Globus pallidus (tissue), 1 donor: ENCODE results near the gene PDIA5.
"Not testable (repeated sequence)": the region's sequence is repeated elsewhere in the genome, so short reads cannot be mapped to it uniquely, and the experiment has no call there.

ENCODE experiments used
- DNase-seq: peaks from one replicate; pipeline ENCODE4 v3.0.0-alpha.2; 2015; ENCODE audit warnings: low spot score

PDIA5 gene

DNA sequence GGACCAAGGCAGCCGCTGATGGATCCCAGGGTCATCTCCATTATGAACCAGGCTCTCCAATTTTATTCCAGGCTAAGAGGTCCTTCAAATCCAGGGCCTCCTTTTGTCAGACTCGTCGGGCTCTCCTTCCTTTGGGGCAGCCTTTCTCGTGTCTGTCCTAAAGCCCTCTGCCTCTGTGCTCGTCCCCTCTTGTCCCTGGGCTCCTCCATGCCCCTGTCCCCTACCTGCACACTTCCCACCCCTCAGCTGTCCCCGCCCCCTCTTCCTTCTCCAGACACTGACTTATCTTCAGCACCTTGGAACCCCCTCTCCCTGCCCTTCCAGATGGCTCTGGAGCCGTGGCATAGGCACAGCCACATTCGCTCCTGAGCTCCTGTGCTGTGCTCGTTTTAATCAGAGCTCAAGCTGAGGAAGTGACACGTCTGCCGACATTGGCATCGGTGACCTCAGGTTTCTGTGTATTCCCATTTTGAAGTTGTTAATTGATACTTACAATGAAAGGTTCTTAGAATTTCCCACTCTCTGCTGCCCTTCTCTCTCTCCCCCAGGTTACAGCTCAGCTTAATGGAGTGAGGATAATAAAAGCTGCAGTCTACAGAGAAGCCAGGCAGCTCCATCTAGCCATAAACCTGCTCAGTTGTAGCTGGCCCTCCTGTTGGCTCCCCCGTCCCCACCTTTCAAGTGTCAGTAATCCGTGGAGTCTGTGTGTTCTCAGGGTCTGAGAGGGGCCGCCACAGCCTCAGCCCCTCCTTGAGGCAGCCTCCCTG lies 83.8 kb downstream of the PDIA5 start:
- DNase-seq = no peak

DNA sequence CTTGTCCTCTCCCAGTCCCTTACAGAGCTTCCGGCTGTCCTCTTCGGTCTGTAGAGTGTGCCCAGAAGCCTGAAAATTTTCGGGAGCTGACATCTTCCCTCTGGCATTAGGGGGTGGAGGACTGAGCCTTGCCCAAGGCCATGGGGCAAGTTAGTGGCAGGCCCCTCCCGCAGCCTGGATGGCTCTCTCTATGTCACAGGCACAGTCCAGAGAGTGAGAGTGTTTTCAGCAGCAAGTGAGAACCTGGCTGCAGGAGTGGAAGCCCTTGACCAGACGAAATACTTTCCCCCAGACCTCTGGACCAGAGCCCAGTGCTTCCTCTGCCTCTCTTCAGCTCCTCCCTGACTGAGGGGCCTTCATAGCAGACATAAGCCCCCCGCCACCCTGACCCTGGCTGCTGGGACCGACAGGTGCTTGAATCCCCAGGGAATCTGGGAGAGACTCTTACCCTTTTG lies 84.5 kb downstream of the PDIA5 start:
- no peak for DNase-seq

DNA sequence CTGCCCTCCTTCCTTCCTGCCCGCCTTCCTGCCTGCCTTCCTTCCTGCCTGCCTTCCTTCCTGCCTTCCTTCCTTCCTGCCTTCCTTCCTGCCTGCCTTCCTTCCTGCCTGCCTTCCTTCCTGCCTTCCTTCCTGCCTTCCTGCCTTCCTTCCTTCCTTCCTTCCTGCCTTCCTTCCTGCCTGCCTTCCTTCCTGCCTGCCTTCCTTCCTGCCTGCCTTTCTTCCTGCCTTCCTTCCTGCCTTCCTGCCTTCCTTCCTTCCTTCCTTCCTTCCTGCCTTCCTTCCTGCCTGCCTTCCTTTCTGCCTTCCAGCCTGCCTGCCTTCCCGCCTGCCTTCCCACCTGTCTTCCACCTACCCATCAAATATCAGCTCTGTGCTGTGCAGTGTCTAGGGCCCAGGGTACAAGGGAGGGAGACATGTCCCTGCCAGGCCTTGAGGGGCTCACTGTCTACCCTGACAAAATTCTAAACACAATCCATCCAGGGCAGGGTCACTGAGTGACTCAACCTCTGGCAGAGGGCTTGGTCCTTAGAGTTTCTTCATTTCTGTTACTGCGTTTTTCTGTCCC lies 85.1 kb downstream of the PDIA5 start:
- not testable (repeated sequence) for DNase-seq

- DNase-seq = peak; percentile 50
Measured at GRCh38 chr3:123152687-123153086, 85.9 kb downstream of the PDIA5 start.

GRCh38 chr3:123153125-123154019 lies 86.5 kb downstream of the PDIA5 start:
- no peak for DNase-seq

DNA sequence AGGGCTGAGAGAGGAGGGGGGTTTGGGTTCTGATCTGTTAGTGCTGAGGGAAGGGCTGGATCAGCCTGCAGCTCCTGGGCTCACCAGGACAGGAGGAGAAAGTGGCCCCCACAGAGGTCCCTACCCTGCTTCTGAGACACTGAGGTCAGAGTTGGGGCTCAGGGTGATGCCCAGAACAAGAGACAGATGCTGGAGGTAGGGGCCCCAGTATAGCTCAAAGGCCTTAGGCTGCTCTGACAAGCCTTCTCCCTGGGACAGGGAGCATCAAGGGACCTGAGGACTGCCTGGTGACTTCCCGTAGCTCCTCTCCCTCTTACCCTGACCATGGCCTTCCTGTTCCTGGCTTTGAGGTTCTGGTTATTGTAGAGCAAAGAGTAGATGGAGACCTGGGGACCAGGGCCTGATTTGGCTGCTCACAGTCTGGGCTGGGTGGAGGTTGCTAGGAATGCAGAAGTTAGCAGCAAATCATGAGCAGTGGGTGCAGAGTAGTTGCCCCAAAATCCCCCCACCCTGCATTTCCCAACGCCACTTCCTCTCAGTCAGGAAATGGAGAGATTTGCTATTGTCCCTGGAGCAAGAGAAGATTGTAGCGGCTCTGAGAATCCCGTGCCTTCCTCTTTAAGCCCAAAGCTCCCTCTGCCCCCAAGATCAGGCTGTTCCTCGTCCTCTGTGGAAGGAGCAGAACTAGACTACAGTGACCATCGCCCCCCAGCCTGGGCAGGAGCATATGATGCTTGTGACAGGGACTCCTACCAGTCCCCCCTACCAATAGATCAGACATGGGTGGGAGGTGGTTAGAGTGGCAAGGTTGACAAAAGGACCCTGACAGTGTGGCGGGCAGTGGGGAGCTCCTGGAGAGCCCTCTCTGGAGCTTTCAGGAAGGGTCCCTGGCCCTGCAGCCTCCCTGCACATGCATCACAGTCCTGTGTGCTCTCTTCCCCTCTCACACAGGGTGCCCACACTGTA lies 87.5 kb downstream of the PDIA5 start:
- DNase-seq = peak; percentile 19

- DNase-seq = no peak
Measured at GRCh38 chr3:123155471-123156011, 88.7 kb downstream of the PDIA5 start.

DNA sequence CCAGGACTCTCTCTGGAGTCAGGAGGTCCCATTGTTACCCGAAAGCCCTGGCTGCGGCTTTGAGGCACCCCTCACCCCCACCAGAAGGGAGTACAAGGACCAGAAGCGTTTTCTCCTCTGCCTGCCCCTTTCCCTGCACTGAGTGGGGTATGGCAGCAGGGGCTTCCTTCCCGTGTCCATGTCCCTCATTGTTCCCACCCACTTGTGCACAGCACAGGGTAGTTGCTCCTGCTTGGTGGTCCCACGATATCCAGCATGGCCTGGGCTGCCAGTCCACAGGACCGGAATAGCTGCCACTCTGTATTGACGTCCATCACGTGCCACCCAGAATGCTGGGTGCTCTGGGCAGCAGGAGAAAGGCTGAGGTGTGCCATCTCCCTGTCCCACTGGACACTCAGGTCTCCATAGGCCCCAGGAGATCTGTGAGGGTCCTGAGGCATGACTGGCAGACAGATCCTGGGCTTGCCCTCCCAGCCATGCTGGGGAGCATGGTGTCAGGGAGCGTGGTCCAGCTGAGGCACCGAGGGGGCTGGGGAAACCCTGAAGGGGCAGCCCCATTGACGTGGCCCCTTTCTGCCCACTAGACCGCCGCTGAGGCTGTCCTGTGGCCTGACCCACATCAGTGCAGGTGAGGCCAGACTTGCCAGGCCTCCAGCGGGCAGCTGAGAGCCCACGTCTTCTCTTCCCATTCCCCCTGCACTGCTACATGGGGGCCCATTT lies 89.6 kb downstream of the PDIA5 start:
- DNase-seq = no peak

DNA sequence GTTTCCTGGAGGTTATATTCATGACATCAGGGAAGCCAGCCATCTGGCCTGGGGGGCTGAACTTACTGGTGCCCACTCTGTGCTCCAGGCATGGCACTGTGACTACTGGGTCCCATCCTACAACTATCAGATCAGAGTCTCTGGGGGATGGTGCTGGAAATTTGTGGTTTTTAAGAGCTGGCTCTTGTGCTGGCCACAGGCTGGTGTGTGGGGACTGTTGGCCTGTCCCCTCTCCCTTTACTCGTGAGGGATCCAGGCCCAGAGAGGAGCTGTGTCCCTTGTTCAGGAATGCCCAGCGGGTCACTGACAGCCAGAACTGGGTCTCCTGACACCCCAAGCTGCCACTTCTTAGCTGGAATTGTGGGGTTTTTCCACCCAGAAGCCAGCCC lies 90.4 kb downstream of the PDIA5 start:
- DNase-seq = no peak

GRCh38 chr3:123157598-123158287 lies 90.9 kb downstream of the PDIA5 start:
- no peak for DNase-seq

GRCh38 chr3:123158330-123158729 lies 91.5 kb downstream of the PDIA5 start:
- DNase-seq = no peak

GRCh38 chr3:123158899-123159390 lies 92.1 kb downstream of the PDIA5 start:
- no peak for DNase-seq

DNA sequence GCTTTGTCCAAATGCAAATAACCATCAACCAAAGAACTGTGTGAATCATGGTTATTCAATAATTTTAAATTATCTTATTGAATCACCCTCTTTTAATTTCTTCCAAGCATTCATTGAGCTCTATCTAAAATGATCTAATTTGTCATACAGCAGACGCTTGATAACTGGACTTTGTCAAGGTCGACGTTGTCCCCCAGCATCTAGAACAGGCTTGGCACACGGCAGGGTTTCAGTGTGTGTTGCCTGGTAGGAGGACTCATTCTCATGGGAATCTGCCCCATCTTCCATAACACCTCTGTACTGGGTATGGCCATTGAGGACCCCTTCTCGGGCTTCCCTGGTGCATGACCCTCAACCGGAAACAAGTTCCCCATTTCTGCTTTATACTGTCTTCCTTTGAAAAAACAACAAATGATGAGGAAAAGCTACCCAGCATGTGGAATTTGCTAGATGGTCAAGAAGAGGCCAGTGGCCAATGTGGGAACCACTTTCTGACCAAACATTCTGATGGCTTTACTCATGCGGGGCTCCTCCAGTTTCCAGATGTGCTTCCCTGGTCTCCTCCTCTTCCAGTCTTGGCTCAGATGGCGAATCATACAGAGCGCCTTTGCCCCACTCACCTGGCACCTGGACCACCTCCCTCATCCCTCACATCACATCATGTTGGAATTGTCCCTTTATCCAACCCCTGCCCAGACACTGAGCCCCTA lies 93.3 kb downstream of the PDIA5 start:
- DNase-seq = no peak

DNA sequence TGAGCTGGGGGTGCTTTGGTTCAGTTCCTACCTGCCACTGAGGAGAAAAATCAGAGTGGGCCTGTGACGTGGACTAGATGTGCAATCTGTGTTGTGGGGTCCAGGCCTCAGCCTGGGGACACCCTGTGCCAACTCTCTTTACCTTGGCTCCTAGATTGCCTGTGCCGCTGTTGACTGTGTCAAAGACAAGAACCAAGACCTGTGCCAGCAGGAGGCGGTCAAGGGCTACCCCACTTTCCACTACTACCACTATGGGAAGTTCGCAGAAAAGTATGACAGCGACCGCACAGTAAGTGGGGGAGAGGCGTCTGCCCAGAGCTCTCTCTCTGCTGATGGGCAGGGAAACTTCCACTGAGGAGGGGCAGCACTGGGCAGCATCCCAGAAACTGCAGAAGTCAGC lies 94.3 kb downstream of the PDIA5 start:
- DNase-seq = no peak

DNA sequence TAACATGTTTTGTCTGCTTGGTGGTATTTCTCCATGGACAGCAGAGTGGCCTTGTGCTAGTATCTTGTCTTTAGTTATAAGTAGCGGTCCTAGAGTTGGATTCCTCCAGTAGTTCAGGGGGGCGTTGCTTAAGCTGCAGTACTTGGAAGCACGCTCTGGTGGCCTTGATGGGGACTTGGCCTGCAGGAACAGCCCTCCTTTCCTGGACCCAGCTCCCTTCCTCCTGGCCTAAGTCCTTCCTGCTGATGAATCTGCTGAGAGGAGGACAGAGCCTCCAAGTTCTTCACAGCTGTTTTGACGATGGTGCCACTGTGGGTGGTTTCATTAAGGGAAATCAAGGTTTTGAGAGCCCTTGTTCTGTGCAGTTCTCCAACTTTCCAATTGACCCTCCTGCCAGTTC lies 96.3 kb downstream of the PDIA5 start:
- DNase-seq = no peak

- no peak for DNase-seq
Measured at GRCh38 chr3:123165163-123165562, 98.3 kb downstream of the PDIA5 start.

DNA sequence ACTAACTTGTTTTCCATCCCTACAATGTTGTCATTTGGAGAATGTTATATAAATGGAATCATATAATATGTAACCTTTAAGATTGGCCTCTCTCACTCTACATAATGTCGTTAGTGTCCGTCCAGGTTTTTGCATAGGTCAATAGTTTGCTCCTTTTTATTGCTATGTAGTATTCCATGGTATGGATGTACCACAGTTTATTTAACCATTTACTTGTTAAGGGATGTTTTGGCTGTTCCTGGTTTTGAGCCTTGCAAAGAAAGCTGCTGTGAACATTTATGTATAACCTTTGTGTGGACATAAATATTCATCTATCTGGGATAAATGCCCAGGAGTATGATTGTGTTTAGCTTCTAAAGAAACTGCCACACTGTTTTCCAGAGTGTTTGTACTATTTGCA lies 100.9 kb downstream of the PDIA5 start:
- no peak for DNase-seq

- no peak for DNase-seq
Measured at GRCh38 chr3:123168122-123168521, 101.3 kb downstream of the PDIA5 start.

- no peak for DNase-seq
Measured at GRCh38 chr3:123168605-123169004, 101.8 kb downstream of the PDIA5 start.
